ENCODE measurements around the gene RNF167.

Gene RNF167

DNA sequence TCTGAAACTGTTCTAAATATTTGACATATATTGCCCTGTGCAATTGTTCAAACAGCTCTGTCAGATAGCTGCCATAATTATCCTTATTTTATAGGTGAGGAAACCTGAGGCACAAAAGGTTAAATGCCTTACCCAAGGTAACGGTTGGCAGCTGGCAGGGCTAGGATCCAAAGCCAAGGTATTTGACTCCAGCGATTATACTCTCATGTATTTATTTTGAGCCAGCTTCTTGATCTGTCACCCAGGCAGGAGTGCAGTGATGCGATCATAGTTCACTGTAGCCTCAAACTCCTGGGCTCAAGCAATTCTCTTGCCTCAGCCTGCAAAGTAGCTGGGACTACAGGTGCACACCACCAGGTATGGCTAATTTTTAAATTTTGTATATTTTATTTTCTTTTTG, 18.0 kb downstream of the RNF167 start:
- no peak for DNase-seq

DNA sequence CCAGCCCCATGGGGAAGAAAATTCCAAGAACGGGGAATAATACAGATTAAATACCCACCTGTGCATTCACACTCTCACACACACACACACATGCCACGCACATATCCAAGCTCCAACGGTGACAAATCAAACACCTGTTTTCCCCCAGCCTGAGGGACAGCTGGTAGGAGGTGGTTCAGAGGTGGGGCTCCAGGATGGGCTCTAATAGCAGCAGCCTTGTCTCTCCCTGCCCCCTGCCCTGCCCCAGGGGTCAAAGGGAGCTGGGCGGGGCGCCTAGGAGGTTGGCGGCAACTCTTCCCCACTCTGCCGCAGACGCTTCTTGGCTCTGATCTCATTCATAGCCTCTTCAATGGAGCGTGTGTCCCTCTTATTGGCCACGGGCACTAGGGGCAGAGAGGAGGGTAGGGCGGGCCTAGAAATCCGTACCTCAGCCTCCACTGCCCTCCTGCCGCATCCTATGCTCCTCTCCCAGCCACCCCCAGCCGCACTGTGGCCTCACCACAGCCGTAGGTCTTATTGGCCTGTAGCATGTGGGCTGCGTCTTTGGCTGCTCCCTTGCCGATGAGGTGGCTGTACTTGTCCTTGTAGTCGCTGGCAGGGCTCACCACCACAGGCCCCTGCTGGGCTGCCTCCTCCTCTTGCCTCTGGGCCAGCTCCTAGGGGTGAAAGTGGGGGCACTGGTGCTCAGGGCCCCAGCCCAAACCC, 19.3 kb downstream of the RNF167 start:
- no peak for DNase-seq

DNA sequence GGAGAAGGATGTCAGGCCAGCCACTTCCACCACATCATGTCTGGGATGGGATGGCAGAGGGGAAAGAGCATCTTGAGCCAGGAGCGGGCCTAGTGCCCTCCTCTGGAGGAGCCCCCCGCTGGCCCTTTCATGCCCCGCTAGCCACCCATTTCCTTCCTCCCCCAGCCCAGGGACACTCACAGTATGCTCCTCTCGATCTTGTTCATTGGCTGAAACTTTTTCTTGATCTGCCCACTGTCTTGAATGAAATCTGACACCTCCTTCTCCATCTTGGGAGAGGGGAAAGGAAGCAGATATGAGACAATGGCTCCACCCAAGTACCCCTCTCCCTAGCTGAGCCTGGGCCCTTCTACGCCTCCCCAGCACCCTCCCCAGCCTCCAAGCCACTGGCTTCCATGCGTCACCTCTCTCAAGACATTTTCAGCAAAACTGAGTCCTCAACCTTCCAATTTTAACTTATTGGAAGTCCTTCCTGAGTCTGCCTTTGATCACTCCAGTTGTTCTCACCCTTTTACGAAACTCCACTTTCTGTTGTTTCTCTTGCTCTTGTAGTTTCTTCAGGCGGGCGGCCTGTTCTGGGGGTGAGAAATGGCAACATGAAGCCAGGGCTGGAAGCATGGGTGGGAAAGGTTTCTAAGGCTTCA, 20.3 kb downstream of the RNF167 start:
- DNase-seq = no peak

DNA sequence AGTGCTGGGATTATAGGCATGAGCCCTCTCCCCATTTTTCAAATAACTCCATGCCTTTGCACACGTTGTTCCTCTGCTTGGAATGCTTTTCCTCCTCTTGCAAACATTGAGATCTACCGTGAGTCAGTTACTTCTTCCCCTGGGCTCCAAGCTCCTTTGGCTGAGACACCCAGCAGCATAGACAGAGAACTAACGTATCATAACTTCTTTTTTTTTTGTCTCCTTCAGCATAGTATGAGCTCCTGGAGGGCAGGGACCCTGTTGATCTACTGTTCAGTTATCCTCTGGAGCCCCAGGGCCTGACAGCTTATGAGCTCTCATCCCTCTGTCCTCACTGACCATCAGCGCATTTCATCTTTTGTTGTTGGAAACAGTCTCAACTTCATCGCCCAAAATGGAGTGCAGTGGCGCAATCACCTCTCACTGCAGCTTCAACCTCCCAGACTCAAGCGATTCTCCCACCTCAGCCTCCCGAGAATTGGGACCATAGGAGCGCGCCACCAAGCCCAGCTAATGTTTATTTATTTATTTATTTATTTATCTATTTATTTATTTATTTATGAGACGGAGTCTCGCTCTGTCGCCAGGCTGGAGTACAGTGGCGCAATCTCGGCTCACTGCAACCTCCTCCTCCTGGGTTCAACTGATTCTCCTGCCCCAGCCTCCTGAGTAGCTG, 25.4 kb downstream of the RNF167 start:
- DNase-seq = no peak

DNA sequence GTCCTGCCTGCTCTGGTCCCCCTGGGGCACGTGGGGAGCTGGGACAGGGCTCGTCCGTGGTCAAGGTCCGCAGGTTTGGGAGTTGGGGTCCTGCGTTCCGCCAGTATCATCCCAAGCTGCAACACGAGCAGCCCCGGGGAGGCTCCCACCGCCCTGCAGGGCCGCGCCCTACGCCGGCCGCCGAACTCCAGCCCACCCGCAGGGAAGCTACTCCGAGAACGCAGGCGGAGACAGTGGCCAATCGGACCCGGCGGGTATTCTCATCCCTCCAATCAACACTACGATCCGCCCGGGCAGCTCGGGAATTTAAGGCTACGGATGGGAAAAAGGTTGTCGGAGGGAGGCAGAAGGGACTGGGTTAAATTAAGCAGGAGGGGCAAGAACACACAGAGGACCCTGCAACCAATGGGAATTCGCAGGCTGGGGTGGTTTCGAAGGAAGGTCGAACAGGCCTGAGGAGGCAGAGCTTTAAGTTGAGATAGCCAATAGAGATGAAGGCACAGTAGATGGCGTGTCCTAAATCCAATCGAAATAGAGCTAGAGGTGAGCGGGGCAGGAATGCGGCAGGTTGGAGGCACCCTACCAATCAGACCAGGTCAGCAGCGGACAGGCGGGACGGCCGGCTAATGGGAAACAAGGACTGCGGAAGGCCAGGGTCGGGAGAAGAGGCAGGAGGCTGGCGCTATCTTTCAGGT, 26.9 kb downstream of the RNF167 start:
- DNase-seq = peak; percentile 98

DNA sequence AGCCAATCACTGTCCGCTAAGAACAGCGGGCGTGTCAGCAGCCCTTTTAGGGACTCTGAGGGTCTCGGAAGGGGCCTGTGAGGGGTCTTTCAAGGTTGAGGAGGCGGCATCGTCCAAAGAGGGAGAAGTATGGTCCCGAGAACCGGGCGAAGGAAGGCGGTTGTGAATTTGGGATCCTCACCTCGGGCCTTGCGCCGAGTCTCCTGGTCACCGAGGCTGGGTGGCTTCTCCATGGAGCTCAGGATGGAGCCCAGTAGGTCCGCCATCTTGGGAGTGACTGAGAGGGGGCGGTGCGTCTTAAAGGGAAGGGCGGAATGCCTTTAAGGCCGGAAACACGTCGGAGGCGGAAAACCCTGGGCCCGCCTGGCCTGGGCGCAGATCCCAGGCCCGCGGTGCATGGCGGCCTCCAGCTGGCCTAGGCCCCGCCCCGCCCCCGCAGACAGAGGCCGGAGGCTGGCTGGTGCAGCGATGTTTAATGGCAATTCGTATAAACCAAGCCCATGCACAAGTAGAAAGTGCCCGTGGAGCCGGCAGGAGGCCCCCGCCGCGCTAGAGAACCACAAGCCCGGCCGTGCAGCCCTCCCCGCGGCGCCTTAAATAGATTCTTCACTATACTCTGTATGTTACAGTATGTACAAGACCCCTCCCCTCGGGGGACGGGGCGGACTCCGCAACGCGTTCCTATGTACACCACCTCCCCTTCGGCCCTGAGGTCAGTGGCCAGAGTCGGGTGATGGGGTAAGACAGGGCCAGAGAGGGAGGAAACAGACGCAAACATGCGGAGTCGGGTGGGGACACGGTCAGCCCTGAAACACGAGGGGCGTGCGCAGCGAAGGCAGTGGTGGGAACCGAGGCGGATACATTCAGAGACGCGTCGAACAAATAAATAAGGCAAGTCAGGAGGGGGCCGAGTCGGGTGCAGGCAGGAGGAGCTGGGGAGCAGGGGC, 27.7 kb downstream of the RNF167 start, which contains the start of gene SPAG7:
TSS of gene SPAG7 (minus strand) at position 279 of the 947 bp plus-strand sequence. CDS start at position 266, 13 bp downstream.
- DNase-seq = peak; percentile 82

DNA sequence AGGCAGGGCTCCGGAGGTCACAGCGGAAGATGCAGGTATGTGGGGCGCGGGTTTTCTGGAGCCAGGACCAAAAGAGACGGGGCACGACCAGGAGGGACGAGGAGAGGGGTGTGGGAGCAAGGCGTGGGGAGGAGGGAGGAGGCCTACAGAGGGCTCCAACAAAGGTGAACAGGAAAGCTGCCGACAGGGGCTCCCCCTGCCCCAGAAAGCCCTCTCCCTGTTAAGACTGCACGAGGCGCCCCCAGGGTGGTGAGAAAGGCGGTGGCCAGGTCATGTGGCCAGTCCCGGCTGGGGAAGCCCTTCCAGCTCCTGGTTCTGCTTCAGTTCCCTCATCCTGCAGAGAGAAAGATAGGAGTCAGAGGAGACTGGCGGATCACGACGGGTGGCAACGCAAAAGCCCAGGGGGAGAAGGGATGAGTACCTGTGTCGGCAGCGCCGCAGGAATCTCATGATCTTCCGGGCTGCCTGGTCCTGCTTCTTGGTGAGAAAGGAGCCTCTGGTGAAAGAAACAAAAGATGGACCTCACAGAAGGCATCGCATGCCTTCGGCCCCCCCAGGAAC, 28.5 kb downstream of the RNF167 start:
- no peak for DNase-seq

DNA sequence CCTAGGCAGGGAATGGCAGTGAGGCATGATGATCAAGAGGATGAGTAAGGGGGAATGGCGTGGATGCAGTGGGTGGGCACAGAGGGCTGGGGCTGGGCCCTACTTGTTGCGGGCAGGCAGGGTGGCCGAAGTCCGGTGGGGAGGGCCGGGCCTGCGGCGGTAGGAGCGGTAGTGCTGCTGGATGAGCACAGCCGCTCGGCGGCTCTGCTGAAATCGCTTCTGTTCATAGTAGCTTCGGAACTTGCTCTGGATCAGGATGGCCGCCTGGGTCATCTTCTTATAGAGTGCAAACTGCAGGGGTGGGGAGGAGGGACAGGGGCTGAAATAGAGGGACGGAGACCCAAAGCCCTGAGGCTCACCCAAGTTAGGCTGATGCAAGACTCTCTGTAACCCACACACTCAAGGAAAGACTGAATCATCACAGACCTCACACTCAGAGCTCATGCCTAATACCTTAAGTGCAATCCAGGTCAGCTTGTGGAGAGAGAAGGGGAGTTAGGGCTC, 29.0 kb downstream of the RNF167 start:
- no peak for DNase-seq

DNA sequence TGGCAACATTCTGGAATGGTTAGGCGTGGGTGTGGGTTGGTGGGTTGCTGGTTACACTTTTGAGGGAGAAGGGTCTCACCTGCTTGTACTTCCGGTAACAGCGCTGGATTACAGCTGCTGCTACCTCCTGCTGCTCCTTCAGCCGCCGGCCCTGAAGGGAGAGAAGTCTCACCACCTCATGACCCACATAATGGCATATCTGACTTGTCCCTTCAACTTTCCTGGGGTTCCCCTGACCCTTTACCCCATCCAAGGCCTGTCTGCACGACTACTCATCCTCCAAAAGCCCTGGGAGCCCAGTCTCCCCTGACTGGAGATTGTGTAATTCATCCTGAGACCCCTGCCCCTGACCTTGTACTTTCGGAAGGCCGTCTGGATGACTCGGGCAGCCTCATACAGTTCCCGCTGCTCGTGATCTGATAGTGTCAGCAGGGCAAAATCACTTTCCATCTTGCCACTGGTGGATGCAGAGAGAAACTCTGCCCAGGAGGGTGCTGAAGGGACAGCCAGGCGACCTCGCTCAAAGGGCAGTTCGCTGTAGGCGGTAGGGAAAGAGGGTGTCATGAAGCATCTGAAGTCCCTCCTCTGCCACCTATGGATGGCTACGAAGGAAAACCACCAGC, 29.6 kb downstream of the RNF167 start:
- DNase-seq = no peak

DNA sequence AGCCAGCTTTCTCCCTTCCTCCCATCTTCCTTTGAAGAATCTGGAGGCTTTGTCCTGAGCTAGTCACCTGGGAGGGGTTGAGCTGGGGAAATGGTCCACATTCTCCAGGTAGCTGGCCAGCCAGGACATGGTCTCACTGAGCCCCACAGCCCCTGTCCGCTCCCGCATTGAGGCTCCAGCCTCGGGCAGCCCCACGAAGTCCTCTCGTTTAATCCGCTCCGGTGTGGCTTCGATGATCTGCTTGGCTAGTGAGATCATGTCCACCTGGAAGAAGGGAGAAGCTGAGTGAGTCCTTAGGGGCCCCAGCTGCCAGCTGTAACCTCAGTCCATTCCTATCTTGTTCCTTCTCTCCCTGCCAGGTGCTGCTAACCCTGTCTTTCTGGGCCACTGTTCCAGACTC, 30.2 kb downstream of the RNF167 start:
- no peak for DNase-seq

DNA sequence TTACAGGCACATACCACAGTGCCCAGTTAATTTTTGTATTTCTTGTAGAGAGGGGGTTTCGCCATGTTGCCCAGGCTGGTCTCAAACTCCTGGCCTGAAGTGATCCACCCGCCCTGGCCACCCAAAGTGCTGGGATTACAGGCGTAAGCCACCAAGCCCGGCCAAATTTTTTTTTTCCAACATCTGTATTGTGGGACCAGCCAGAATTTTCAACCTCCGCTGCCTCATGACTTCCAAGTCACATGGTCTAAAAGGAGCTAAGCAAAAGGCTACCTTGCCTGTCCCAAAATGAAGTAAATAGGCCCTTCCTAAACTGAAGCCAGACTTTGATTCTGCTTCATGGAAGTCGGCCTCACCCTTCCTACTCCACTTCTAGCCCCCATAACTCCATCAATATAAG, 31.8 kb downstream of the RNF167 start:
- no peak for DNase-seq

DNA sequence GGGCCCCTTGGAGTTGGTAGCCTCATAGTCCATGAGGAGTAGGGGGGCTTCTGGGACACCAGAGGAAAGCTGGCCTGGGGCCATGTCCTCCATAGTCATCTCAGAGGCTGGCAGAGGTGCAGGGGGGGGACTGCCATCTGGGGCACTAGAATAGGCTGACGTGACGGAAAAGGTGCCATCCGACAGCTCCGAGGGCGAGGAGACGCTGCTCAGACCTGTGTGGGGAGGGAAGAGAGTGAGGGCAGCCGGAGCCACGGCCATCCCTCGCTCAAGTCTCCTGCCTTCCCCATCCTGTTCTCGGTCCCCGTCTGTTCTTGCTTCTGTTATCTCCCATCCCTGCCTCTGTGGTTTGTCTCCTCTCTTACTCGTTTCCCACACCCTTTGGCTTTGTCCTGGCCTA, 32.3 kb downstream of the RNF167 start:
- DNase-seq = no peak

DNA sequence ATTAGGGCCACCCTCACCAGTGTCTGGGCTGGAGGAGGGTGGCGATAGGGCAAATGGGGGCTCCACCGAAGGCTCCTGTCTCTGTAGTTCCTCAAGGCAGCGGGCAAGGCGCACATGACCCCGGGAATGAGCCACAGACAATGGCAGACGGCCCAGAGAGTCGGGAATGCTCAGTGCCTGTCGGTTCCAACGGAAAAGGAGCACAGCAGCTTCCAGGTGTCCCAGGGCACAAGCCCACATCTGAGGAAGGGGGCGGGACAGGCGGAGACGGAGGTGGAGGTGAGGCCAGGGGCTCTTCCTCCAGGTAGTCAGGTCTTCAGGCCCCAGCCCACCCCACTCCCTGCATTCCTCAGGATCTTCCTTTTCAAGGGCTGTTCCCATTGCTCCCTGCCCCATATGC, 32.7 kb downstream of the RNF167 start:
- DNase-seq = no peak

DNA sequence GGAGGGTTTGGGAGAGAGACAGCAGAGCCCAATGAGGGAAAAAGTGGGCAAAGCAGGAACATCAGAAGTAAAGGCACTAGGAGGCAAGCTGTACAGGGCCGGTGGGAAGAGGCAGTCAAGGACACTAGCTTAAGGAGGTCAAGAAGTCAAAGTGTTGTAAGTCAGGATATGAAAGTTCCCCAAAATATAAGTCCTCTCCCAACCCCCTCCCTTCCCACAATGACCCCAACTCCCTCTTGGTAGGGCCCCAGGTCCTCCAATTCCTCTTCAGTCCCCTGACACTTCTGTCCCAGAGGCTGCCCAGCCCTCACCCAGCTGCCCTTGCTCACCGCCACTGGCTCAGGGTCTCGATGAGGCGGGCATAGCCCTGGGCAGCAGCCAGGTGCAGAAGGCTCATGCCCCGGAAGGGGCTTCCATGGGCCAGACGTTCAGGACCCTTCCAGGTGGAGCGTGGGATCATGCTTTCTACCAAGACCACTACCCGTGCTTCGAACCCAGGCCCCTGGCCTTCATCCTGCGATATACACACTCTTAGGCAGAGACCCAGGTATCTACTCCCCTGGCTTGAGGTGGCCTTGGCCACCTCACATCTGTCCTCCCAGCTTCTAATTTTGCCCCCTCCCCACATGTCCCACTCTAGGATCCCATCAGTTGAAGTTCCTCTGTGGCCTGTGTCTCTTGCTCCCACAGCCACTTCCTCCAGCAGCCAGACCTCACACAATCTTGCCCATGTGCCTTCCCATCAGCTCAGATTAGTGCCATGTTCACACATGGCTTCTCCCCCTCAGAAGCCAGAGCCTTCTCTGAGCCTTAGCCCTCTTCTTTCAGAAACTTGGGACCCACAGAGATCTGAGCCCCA, 33.4 kb downstream of the RNF167 start:
- DNase-seq = no peak

DNA sequence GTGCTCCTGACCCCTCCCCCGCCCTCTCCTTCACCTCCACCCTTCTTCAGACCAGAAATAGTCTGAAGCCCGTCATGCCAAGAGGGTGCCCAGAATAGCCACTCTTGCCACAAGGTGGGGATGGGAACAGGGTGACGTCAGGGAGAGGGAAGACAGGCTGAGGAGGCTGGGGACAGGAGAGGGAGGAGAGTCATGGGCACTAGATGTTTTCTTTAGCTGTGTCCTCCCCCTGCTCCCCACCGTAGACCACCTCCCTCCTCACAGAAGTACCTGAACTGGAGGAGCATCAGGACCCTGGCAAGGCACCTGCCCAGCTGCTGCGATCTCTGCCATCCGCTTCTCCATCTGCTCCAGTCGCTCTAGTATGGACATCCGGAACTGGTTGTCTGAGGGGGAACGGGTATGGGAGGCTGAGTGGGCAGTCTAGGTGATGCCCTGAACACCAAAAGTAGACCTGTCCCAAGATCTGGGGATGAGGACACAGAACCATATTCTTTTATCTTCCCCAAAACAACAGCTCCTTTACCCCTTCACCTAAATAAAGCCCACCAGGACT, 34.1 kb downstream of the RNF167 start:
- DNase-seq = no peak

DNA sequence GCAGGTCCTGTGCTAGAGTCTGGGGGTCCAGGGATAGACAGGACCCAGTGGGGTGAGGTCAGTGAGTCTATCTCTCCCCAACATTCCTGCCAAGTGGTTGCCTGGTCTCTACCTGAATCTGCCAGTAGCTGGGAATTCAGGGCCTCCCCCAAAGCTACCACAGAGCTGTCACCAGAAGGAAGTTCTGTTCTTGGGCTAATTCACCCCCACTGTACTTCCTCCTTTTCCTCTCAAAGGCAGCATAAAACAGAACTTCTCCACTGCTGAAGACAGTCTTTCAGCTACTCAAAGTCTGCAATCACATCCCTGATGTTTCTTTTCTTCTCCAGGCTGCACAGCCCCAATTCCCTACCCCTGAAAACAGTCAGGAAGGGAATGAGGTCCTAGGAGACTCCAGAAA, 38.7 kb downstream of the RNF167 start:
- DNase-seq = no peak

DNA sequence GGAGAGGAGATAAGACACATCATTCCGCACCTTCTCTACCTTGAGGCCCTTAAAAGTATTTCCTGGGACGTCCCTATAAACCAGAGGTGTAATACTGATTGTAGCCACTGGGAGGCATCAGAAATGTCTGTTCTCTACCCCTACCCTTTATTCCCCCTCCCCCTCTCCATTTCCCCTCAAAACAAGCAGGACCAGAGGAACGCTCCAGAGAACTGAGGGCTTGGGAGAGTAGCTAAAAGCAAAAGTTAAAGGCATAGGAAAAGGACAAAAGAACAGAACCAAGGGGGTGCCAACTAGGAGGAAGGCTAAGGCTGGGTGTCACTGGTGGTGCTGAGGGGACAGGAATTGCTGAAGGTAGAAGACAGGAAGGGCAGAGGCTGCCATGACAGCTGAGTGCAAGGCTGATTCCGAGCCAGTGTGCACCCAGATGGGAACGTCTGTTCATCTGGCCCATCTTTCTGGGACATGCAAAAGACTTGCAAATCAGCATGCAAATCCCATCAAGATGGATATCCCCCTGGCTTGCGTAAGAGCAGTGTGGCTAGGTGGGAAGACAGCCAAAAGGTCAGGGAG, 40.7 kb downstream of the RNF167 start:
- DNase-seq = peak; percentile 69

DNA sequence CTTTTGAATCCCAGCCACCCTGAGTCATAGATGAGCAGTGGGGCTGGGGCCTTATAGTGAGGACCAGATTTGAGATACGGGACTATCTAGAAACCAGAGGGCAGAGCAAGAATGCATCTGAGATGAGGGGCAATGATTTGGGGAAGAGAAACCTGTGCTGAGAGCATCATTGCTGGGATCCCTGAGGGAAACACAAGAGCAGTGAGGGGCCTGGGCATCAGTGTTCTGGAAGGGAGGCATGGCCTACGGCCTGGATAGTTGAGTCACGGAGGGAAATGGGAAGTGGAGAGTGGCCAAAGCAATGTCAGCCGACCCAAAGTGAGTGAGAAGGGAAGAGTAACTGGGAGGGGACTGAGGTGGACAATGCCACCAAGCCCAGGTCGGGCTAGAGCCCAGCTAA, 42.2 kb downstream of the RNF167 start:
- DNase-seq = no peak

DNA sequence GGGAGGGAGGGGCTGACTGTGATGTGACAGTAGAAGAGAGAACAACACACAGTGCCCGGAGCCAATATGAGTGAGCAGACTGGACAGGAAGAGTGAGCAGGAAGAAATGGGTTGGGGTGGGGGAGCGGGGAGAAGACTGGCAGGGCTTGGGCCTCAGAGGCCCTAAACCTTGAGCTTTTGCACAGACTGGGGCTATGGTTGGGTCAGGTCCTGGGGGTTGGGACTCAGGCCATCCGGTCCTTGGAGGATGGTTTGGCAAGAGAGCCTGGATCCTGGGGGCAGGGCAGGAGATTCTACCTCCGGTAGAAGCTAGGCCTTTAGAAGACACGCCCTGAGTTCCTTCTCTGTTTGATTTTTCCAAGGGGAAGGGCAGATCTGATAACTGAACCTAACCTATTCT, 46.3 kb downstream of the RNF167 start:
- no peak for DNase-seq
